Nephron progenitor cell (in vitro differentiated cells): ENCODE results near the gene CEL.

Experiments used
- DNase-seq: peaks from one replicate; pipeline ENCODE4 v3.0.0; 2021
- H3K27ac Mint-ChIP-seq: 2 replicates; pipeline ENCODE4 v1.8.0; 2021; ENCODE audit warnings: mild to moderate bottlenecking, moderate library complexity, mixed read lengths
- H3K27me3 Mint-ChIP-seq: 2 replicates; pipeline ENCODE4 v1.8.0; 2021; ENCODE audit warnings: mild to moderate bottlenecking, low read depth, mixed read lengths; ENCODE audit not compliant: poor library complexity
- H3K36me3 Mint-ChIP-seq: 2 replicates; pipeline ENCODE4 v1.8.0; 2021; ENCODE audit warnings: low read depth, mixed read lengths
- H3K4me1 Mint-ChIP-seq: 2 replicates; pipeline ENCODE4 v1.8.0; 2021; ENCODE audit warnings: mixed read lengths
- H3K4me3 Mint-ChIP-seq: 2 replicates; pipeline ENCODE4 v1.8.0; 2021; ENCODE audit warnings: mild to moderate bottlenecking, moderate library complexity, mixed read lengths
- H3K9me3 Mint-ChIP-seq: 2 replicates; pipeline ENCODE4 v1.8.0; 2021; ENCODE audit warnings: mild to moderate bottlenecking, moderate library complexity, mixed read lengths
- TF ChIP-seq, protein P1 (sequence below): fragments of 200-600 bp; sonication (generic); IDR thresholded peaks from 2 replicates; pipeline ENCODE4 v1.5.0; 2021; ENCODE audit warnings: antibody characterized with exemption

CEL gene

DNA sequence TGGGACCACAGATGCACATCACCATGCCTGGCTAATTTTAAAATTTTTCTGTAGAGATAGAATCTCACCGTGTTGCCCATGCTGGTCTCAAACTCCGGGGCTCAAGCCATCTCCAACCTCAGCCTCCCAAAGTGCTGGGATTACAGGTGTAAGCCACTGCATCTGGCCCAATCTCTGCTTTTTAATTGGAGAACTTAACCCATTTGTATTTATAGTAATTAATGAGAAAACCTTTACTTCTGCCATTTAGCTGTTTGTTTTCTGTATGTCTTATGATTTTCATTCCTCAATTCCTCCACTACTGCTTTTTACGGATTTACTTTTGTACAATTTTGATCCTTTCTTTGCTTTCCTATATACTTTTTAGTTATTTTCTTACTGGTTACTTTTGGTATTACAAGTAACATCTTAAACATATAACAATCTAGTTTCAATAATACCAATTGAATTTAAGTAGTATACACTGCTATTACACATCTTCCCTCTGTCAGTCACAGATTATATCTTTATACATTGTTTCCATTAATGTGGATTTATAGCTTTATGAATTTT is 33.1 kb downstream of the CEL start:
- peaks cover 69% of the 10 kb centered on the region for H3K36me3 Mint-ChIP-seq
- no peak for DNase-seq
- H3K9me3 Mint-ChIP-seq: peaks cover 66% of the 10 kb centered on the region
- TF ChIP-seq, protein P1, sequence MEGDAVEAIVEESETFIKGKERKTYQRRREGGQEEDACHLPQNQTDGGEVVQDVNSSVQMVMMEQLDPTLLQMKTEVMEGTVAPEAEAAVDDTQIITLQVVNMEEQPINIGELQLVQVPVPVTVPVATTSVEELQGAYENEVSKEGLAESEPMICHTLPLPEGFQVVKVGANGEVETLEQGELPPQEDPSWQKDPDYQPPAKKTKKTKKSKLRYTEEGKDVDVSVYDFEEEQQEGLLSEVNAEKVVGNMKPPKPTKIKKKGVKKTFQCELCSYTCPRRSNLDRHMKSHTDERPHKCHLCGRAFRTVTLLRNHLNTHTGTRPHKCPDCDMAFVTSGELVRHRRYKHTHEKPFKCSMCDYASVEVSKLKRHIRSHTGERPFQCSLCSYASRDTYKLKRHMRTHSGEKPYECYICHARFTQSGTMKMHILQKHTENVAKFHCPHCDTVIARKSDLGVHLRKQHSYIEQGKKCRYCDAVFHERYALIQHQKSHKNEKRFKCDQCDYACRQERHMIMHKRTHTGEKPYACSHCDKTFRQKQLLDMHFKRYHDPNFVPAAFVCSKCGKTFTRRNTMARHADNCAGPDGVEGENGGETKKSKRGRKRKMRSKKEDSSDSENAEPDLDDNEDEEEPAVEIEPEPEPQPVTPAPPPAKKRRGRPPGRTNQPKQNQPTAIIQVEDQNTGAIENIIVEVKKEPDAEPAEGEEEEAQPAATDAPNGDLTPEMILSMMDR: no peak
- H3K27ac Mint-ChIP-seq: no peak overlapping the region
- H3K4me3 Mint-ChIP-seq: no peak overlapping the region
- H3K4me1 Mint-ChIP-seq: no peaks in the 10 kb centered on the region
- peaks cover 14% of the 10 kb centered on the region for H3K27me3 Mint-ChIP-seq

DNA sequence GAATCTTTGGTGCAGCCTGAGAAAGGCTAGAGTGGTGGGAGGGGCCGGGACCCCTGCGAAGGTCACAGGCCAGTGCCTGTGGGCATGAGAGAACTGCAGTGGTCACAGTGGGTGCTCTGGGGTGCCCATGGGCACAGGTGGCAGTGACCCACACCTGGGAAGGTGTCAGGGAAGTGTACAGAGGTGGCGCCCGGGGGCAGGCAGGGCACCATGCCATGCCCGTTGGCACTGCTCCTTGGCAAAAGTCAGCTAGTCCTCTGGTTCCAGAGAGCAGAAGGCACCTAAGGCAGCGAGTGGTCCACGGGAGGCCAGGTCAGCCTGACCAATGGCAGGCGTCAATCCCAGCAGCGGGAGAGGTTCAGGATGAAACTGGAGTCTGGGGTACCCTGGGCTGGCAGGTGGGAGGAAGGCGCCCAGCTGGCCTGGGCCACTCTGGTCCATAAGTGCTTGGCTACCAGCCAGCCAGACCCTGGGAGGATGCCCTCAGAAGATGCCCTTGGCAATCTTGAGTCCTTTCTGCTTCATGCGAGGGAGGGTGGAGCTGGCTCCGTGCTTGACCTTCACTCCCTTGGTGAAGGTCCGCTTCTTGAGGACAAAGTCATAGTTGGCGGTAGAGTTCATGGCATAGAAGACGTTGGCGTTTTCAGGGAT is 36.4 kb downstream of the CEL start:
- Mint-ChIP-seq H3K27me3 (peaks cover 6% of the 10 kb centered on the region), H3K4me1 (no peaks in the 10 kb centered on the region), H3K27ac (no peak overlapping the region), H3K4me3 (no peak overlapping the region), H3K9me3 (peaks cover 58% of the 10 kb centered on the region), H3K36me3 (peaks cover 81% of the 10 kb centered on the region)
- DNase-seq: no peak
- TF ChIP-seq, protein P1: no peak

DNA sequence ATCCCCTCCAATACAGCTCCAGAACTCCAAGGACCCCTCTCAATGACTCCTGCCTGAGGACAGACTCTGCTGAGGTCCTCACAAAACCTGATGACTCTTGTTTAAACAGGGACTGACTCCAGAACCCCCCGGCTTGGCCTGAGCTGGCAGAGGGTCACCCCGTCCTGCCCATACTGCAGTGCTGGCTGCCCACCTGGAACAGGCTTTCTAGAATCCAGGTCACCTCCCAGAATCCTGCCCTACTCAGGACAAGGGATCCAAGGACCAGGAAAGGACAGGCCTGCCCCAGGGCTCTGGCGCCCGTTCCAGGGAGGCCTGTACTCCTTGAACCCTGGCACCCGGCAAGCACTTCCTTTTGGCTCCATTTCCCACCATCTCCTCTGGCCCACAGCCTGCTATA is 37.1 kb downstream of the CEL start:
- Mint-ChIP-seq H3K9me3 (peaks cover 53% of the 10 kb centered on the region), H3K4me1 (no peaks in the 10 kb centered on the region), H3K27ac (no peak overlapping the region), H3K27me3 (peaks cover 6% of the 10 kb centered on the region), H3K36me3 (peaks cover 76% of the 10 kb centered on the region), H3K4me3 (no peak overlapping the region)
- DNase-seq: no peak
- TF ChIP-seq, protein P1: no peak

DNA sequence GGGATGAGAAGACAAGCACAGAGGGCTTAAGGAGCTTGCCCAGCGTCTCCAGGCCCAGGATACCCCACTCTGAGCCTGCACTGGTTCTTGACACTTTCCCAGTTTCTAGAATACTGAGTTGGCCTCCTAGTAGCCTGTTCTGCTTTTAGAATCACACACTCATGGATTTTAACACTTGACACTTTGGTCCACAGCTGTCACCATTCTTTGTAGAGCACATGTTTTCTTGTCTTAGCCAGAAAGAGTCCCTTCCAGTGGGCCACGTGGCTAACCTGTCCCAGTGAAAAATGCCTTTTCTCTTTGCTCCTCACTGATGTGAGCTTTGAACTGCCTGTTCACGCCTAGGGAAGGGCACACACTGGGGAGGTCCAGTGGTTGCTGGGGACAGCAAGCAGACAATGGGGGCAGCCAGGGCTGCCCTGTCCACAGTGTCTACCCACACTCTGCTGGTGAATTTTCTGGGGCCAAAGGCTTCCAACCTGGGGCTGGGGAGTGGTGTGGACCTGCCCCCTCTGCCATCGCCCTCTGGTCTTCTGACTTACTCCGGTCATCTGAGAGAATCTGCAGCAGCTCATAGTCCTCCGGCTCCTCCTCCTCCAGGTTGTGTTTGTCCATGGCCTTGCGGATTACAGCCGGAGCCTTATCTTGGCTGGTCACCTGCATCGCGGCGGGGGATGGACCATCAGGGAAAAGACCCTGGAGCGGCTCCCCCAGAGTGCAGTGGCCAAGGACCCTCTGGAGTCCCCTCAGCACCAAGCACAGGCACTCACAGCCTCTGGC is 38.1 kb downstream of the CEL start:
- Mint-ChIP-seq H3K27ac (no peak overlapping the region), H3K36me3 (peaks cover 70% of the 10 kb centered on the region), H3K4me3 (no peak overlapping the region), H3K4me1 (no peaks in the 10 kb centered on the region), H3K27me3 (peaks cover 6% of the 10 kb centered on the region), H3K9me3 (peaks cover 44% of the 10 kb centered on the region)
- TF ChIP-seq, protein P1: no peak
- DNase-seq: no peak

DNA sequence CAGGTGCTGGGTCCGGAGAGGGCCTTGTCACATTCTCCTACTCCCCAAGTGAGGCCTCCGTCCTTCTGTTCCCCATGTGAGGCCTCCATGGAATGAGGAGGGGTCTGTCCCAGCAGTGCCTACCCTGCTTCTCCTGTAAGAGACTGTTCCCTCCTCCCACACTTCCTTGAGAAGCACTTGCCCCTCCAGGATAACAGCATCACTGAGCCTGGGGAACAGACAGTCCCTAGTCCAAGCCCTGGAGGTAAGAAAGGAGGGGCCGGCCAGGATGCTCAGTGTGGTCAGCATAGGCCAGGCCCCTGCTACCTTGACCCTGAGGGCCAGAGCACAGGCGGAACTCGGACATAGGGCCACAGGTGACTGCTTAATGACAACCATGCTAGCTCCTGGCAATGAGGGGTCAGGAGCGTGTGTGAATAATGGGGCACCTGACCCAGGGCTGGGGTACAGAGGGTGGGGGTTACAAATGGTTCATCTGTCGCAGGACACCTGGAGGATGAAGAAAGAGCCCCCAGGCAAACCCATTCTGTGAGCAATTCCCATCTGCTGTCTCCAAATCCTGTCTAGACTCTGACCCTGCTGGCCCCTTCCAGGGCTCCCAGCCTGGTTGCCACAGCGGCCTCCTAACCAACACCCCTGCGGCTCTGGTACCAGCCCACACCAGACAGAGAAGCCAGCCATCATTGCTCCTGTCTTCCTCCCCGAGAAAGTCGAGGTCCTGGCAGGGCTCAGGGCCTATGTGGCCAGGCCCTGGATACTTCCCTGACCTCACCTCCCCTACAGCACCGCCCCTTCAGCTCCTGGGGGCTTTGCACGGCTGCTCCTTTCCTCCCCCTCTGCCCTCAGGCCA is 39.0 kb downstream of the CEL start:
- no peaks in the 10 kb centered on the region for H3K4me1 Mint-ChIP-seq

More for the DNA sequence above, 39.0 kb downstream of the CEL start:
- H3K9me3 Mint-ChIP-seq: peaks cover 36% of the 10 kb centered on the region
- TF ChIP-seq, protein P1: no peak
- H3K4me3 Mint-ChIP-seq: no peak overlapping the region
- no peak for DNase-seq
- H3K27me3 Mint-ChIP-seq: peaks cover 6% of the 10 kb centered on the region
- H3K27ac Mint-ChIP-seq: no peak overlapping the region
- peaks cover 62% of the 10 kb centered on the region for H3K36me3 Mint-ChIP-seq
